Hepatocyte (in vitro differentiated cells): ENCODE results near the gene CTAG2. TPM values are rescaled to one million over a fixed set of nuclear protein-coding genes. Genes with fewer than 3 reads are reported as not detected.

Experiments used
- DNase-seq: peaks from one replicate; pipeline ENCODE4 v3.0.0-alpha.2; 2016; ENCODE audit warnings: low spot score
- H2AFZ ChIP-seq: fragments of 200-600 bp; sonication (generic); 2 replicates; pipeline ENCODE4 v1.6.0; 2016; ENCODE audit warnings: antibody characterized with exemption, mild to moderate bottlenecking
- H3K27ac ChIP-seq: fragments of 200-600 bp; sonication (generic); 2 replicates; pipeline ENCODE4 v1.5.1; 2016; ENCODE audit warnings: mild to moderate bottlenecking
- H3K27me3 ChIP-seq: fragments of 200-600 bp; sonication (generic); 2 replicates; pipeline ENCODE4 v1.6.1; 2016
- H3K36me3 ChIP-seq: fragments of 200-600 bp; sonication (generic); replicated peaks from 2 replicates; pipeline ENCODE4 v1.5.1; 2016; ENCODE audit warnings: low read depth; ENCODE audit not compliant: insufficient read depth
- H3K4me1 ChIP-seq: fragments of 200-600 bp; sonication (generic); 2 replicates; pipeline ENCODE4 v1.5.1; 2016; ENCODE audit warnings: mild to moderate bottlenecking, moderate library complexity; ENCODE audit not compliant: insufficient read depth
- H3K4me2 ChIP-seq: fragments of 200-600 bp; sonication (generic); 2 replicates; pipeline ENCODE4 v1.6.0; 2016
- H3K4me3 ChIP-seq: fragments of 200-600 bp; sonication (generic); 2 replicates; pipeline ENCODE4 v1.5.1; 2016; ENCODE audit warnings: mild to moderate bottlenecking
- H3K79me2 ChIP-seq: fragments of 200-600 bp; sonication (generic); 2 replicates; pipeline ENCODE4 v1.6.0; 2017; ENCODE audit warnings: mild to moderate bottlenecking
- H3K9me2 ChIP-seq: fragments of 200-600 bp; sonication (generic); replicated peaks from 2 replicates; pipeline ENCODE4 v1.6.0; 2017; ENCODE audit warnings: mild to moderate bottlenecking; ENCODE audit not compliant: insufficient read depth
- H3K9me3 ChIP-seq: fragments of 200-600 bp; sonication (generic); 2 replicates; pipeline ENCODE4 v1.5.1; 2016; ENCODE audit warnings: low read depth, mild to moderate bottlenecking
- H4K20me1 ChIP-seq: fragments of 200-600 bp; sonication (generic); 2 replicates; pipeline ENCODE4 v1.6.0; 2016; ENCODE audit warnings: mild to moderate bottlenecking; ENCODE audit not compliant: insufficient read depth, poor library complexity, severe bottlenecking
- EZH2 ChIP-seq: fragments of 200-600 bp; sonication (generic); IDR thresholded peaks from 2 replicates; pipeline ENCODE4 v1.6.1; 2016; ENCODE audit warnings: antibody characterized with exemption, mild to moderate bottlenecking, borderline replicate concordance
- EZH2phosphoT487 ChIP-seq: fragments of 200-600 bp; sonication (generic); IDR thresholded peaks from one replicate; pipeline ENCODE4 v1.6.1; 2018; ENCODE audit warnings: antibody characterized with exemption, mild to moderate bottlenecking, low read depth, moderate library complexity; ENCODE audit not compliant: unreplicated experiment, severe bottlenecking
- WGBS: methylation state at CpG from one replicate; pipeline ENCODE4 v1.1.6; 2016; ENCODE audit warnings: low lambda C conversion rate; ENCODE audit errors: missing lambda C conversion rate; 5-methylcytosine and 5-hydroxymethylcytosine counted together
- polyA plus RNA-seq: library from polyadenylated mRNA; unstranded; fragments of >200 nt; fragmentation: Nextera tagmentation; extraction: Ambion mirVana; gene quantifications from 2 replicates; pipeline ENCODE4 v1.2.1, GENCODE V29; 2016
- small RNA-seq: library from RNA; depleted of rRNA; stranded (forward); fragments of <200 nt; gene quantifications from one replicate; pipeline ENCODE3, GENCODE V24; 2014
- total RNA-seq: library from RNA; depleted of rRNA; stranded (reverse); fragments of >200 nt; gene quantifications from 2 replicates; pipeline ENCODE4 v1.2.3, GENCODE V29; 2014
- TF ChIP-seq, protein P1 (sequence below): fragments of 200-600 bp; sonication (generic); IDR thresholded peaks from 2 replicates; pipeline ENCODE4 v1.5.1; 2016; ENCODE audit warnings: antibody characterized with exemption, mild to moderate bottlenecking; ENCODE audit not compliant: poor library complexity

The CTAG2 gene
- total and polyA plus RNA-seq, 2 experiments from 2014 or later = not detected

DNA sequence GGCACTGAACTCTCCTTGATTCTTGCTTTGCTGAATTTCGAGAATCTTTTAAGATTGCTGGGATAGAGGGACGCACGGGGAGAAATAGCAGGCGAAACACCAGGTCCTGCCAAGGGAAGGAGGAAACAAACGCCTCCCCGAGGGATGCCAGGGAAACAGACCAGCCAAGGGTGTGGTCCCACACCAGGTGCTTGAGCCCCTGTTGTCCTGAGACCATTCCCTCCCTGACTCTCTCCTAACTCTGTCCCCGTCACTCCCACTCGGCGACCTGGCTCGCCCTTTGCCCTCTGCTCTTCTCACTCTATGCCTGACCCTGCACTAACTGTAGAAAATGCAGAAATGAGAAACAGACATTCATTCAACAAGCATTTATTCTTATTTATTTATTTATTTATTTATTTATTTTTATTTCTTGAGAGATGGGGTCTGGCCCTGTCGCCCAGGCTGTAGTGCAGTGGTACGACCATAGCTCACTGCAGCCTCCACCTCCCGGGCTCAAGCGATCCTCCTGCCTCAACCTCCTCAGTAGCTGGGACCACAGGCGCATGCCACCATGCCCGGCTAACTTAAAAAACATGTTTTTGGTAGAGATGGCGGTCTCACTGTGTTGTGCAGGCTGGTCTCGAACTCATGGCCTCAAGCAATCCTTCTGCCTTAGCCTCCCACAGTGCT, 50.5 kb downstream of the CTAG2 start:
- Histone ChIP-seq H2AFZ (no peak overlapping the region), H3K27ac (no peak overlapping the region), H3K4me1 (no peaks in the 10 kb centered on the region), H3K4me3 (no peak overlapping the region), H3K4me2 (no peak overlapping the region), H4K20me1 (no peaks in the 10 kb centered on the region), H3K36me3 (no peaks in the 10 kb centered on the region), H3K9me3 (no peaks in the 10 kb centered on the region), H3K79me2 (no peaks in the 10 kb centered on the region), H3K9me2 (no peaks in the 10 kb centered on the region), H3K27me3 (no peaks in the 10 kb centered on the region)
- TF ChIP-seq EZH2 (no peak), EZH2phosphoT487 (no peak)
- TF ChIP-seq, protein P1, sequence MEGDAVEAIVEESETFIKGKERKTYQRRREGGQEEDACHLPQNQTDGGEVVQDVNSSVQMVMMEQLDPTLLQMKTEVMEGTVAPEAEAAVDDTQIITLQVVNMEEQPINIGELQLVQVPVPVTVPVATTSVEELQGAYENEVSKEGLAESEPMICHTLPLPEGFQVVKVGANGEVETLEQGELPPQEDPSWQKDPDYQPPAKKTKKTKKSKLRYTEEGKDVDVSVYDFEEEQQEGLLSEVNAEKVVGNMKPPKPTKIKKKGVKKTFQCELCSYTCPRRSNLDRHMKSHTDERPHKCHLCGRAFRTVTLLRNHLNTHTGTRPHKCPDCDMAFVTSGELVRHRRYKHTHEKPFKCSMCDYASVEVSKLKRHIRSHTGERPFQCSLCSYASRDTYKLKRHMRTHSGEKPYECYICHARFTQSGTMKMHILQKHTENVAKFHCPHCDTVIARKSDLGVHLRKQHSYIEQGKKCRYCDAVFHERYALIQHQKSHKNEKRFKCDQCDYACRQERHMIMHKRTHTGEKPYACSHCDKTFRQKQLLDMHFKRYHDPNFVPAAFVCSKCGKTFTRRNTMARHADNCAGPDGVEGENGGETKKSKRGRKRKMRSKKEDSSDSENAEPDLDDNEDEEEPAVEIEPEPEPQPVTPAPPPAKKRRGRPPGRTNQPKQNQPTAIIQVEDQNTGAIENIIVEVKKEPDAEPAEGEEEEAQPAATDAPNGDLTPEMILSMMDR = no peak
- no peak for DNase-seq
- 89% methylated on average over 18 of the region's 18 CpGs for WGBS

DNA sequence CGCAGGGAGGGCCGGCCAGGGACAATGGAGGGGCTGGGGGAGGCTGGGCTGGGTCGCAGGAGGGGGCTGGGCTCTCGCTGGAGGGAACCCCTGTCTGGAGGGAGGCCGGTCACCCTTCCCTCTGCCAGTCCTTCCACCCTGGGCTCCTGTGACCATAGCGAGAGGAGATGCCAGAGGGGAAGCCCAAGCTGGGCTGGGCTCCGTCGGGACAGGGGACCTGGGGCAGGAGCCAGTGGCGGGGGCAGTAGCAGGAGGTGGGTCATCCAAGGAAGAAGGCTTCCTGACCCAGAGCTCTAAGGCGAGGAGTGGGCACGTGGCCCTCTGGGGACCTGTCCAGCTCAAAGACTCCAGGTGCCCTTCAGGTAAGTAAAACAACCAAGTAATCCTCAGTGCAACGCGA, 51.2 kb downstream of the CTAG2 start:
- no peak overlapping the region for H3K4me3 ChIP-seq
- 73% methylated on average over 9 of the region's 13 CpGs for WGBS
- no peaks in the 10 kb centered on the region for H3K36me3 ChIP-seq
- H3K27me3 ChIP-seq = no peaks in the 10 kb centered on the region
- no peaks in the 10 kb centered on the region for H3K9me2 ChIP-seq
- TF ChIP-seq, protein P1 = no peak
- TF ChIP-seq EZH2phosphoT487 (no peak), EZH2 (no peak)
- no peaks in the 10 kb centered on the region for H3K9me3 ChIP-seq
- H3K4me1 ChIP-seq = no peaks in the 10 kb centered on the region
- no peak overlapping the region for H3K27ac ChIP-seq
- no peak overlapping the region for H2AFZ ChIP-seq
- no peak overlapping the region for H3K4me2 ChIP-seq
- no peak for DNase-seq
- no peaks in the 10 kb centered on the region for H4K20me1 ChIP-seq
- H3K79me2 ChIP-seq = no peaks in the 10 kb centered on the region

Small RNA genes within 50 kb of the gene (small RNA-seq; reads per million reads assigned to genes)
- gene AC244090.1 (not detected), gene AC244107.2 (not detected)

Other genes starting within 250 kb of the CTAG2 start
- gene DNASE1L1, start 244.3 kb downstream of the CTAG2 start, total RNA-seq = 36.1 and 39.7 TPM in 2 replicates
- 22.3 and 22.6 TPM in 2 replicates for gene DNASE1L1, start 244.3 kb downstream of the CTAG2 start, polyA plus RNA-seq
- 25.0 and 26.7 TPM in 2 replicates for gene TAFAZZIN, start 242.0 kb downstream of the CTAG2 start, total RNA-seq
- 41.3 and 69.6 TPM in 2 replicates for gene TAFAZZIN, start 242.0 kb downstream of the CTAG2 start, polyA plus RNA-seq
- 116 and 131 TPM in 2 replicates for gene ATP6AP1, start 224.9 kb downstream of the CTAG2 start, total RNA-seq
- gene ATP6AP1, start 224.9 kb downstream of the CTAG2 start, polyA plus RNA-seq = 265 and 268 TPM in 2 replicates
- 82.7 and 101 TPM in 2 replicates for gene GDI1, start 216.4 kb downstream of the CTAG2 start, total RNA-seq
- gene GDI1, start 216.4 kb downstream of the CTAG2 start, polyA plus RNA-seq = 102 and 132 TPM in 2 replicates
- 52.1 and 65.9 TPM in 2 replicates for gene FAM50A, start 209.4 kb downstream of the CTAG2 start, total RNA-seq
- gene FAM50A, start 209.4 kb downstream of the CTAG2 start, polyA plus RNA-seq = 147 and 178 TPM in 2 replicates
- gene PLXNA3, start 195.3 kb downstream of the CTAG2 start, total RNA-seq = 10.6 and 14.1 TPM in 2 replicates
- 23.2 and 28.7 TPM in 2 replicates for gene PLXNA3, start 195.3 kb downstream of the CTAG2 start, polyA plus RNA-seq
- gene LAGE3, start 174.3 kb downstream of the CTAG2 start, total RNA-seq = 32.2 and 40.0 TPM in 2 replicates
- 49.4 and 50.8 TPM in 2 replicates for gene LAGE3, start 174.3 kb downstream of the CTAG2 start, polyA plus RNA-seq
- 25.0 and 26.7 TPM in 2 replicates for gene UBL4A, start 167.0 kb downstream of the CTAG2 start, total RNA-seq
- gene UBL4A, start 167.0 kb downstream of the CTAG2 start, polyA plus RNA-seq = 29.9 and 34.0 TPM in 2 replicates
- gene SLC10A3, start 162.9 kb downstream of the CTAG2 start, total RNA-seq = 28.8 and 29.3 TPM in 2 replicates
- 48.3 and 59.8 TPM in 2 replicates for gene SLC10A3, start 162.9 kb downstream of the CTAG2 start, polyA plus RNA-seq
- gene FAM3A, start 137.3 kb downstream of the CTAG2 start, total RNA-seq = 33.8 and 41.1 TPM in 2 replicates
- 68.0 and 70.9 TPM in 2 replicates for gene FAM3A, start 137.3 kb downstream of the CTAG2 start, polyA plus RNA-seq
- gene G6PD, start 106.7 kb downstream of the CTAG2 start, total RNA-seq = 24.8 and 26.2 TPM in 2 replicates
- gene G6PD, start 106.7 kb downstream of the CTAG2 start, polyA plus RNA-seq = 9.8 and 12.8 TPM in 2 replicates
- gene IKBKG, start 106.0 kb downstream of the CTAG2 start, total RNA-seq = 19.7 and 21.4 TPM in 2 replicates
- 30.7 and 32.9 TPM in 2 replicates for gene IKBKG, start 106.0 kb downstream of the CTAG2 start, polyA plus RNA-seq
- gene CTAG1A, start 68.4 kb downstream of the CTAG2 start, total RNA-seq = not detected in 2 replicates
- gene CTAG1A, start 68.4 kb downstream of the CTAG2 start, polyA plus RNA-seq = not detected in 2 replicates
- not detected in 2 replicates for gene CTAG1B, start 34.3 kb downstream of the CTAG2 start, total RNA-seq
- not detected in 2 replicates for gene CTAG1B, start 34.3 kb downstream of the CTAG2 start, polyA plus RNA-seq
- gene GAB3, start 97.5 kb upstream of the CTAG2 start, total RNA-seq = 0.44 and 0.50 TPM in 2 replicates
- gene GAB3, start 97.5 kb upstream of the CTAG2 start, polyA plus RNA-seq = 0.21 and 0.50 TPM in 2 replicates
- gene DKC1, start 109.3 kb upstream of the CTAG2 start, total RNA-seq = 27.8 and 32.1 TPM in 2 replicates
- gene DKC1, start 109.3 kb upstream of the CTAG2 start, polyA plus RNA-seq = 38.9 and 43.0 TPM in 2 replicates
- gene MPP1, start 151.9 kb upstream of the CTAG2 start, total RNA-seq = 18.7 and 20.4 TPM in 2 replicates
- 11.4 and 15.0 TPM in 2 replicates for gene MPP1, start 151.9 kb upstream of the CTAG2 start, polyA plus RNA-seq
- not detected in 2 replicates for gene SMIM9, start 181.1 kb upstream of the CTAG2 start, total RNA-seq
- gene SMIM9, start 181.1 kb upstream of the CTAG2 start, polyA plus RNA-seq = not detected in 2 replicates
- 6.4 and 7.7 TPM in 2 replicates for gene F8A1, start 232.8 kb upstream of the CTAG2 start, total RNA-seq
- 33.8 and 40.1 TPM in 2 replicates for gene F8A1, start 232.8 kb upstream of the CTAG2 start, polyA plus RNA-seq